Measurements from ENCODE around the gene PFAS.

GRCh38 chr17:8224891-8225812 is 23.9 kb upstream of the PFAS start:
- no peak for TF ChIP-seq EZH2 (IDR thresholded peaks at IDR 0.05)
- no peak for TF ChIP-seq CTCF (IDR thresholded peaks at IDR 0.05 in 2 of 3, conservative IDR thresholded peaks at IDR 0.05 in 1 of 3; ENCODE audit: borderline replicate concordance in 1 of 3, insufficient read depth in 1 of 3, low read depth in 2 of 3, low read length in 2 of 3)
- TF ChIP-seq POLR2AphosphoS5 (IDR thresholded peaks at IDR 0.05; ENCODE audit: low read depth, low read length): no peak
- no peak for TF ChIP-seq POLR2A (IDR thresholded peaks at IDR 0.05; ENCODE audit: borderline replicate concordance, extremely low read depth, insufficient read depth, insufficient read length)
- TF ChIP-seq RAD21 (IDR thresholded peaks at IDR 0.05; ENCODE audit: low read depth): no peak
- TF ChIP-seq ZFX (IDR thresholded peaks at IDR 0.05): no peak
- no peak for TF ChIP-seq MAX (IDR thresholded peaks at IDR 0.05)
- no peak for TF ChIP-seq TCF7L2 (IDR thresholded peaks at IDR 0.05; ENCODE audit: borderline replicate concordance, extremely low read depth, insufficient read depth, insufficient read length)
- no peak for TF ChIP-seq SIN3A (IDR thresholded peaks at IDR 0.05; ENCODE audit: low read depth)

Measured in HCT116 (cell line).